HEK293 (cell line): Measurements from ENCODE around the gene ALDH7A1.

ENCODE experiments used
- CTCF ChIA-PET: fragments of 350-600 bp; formaldehyde crosslinking; extraction: SDS; loops from one replicate; lab custom pipeline; 2021; ENCODE audit warnings: antibody characterized with exemption; lab: Yijun Ruan, JAX
- POLR2A ChIA-PET: fragments of 300-600 bp; formaldehyde crosslinking; extraction: SDS; loops from one replicate; lab custom pipeline; 2020; ENCODE audit warnings: antibody characterized with exemption, inconsistent platforms; lab: Yijun Ruan, JAX
- H3K27ac ChIP-seq: fragments of 200-500 bp; sonication (Bioruptor generic); 2 replicates; pipeline ENCODE4 v1.5.1; 2014; ENCODE audit warnings: low read depth, low read length, control low read depth, inconsistent platforms; ENCODE audit errors: extremely low read depth
- H3K36me3 ChIP-seq, 2 experiments: fragments of 200-500 bp in 1 of 2; sonication (Bioruptor generic) in 1 of 2; 1 replicate in 1 of 2; 2 replicates in 1 of 2; pipeline ENCODE4 v1.5.1; 2014 to 2017; ENCODE audit warnings: inconsistent platforms in 2 of 2, low read length in 2 of 2; ENCODE audit not compliant: control insufficient read depth in 2 of 2, insufficient read depth in 1 of 2
- H3K4me1 ChIP-seq: fragments of 200-500 bp; sonication (Bioruptor generic); 2 replicates; pipeline ENCODE4 v1.5.1; 2014; ENCODE audit warnings: mild to moderate bottlenecking, low read length, inconsistent platforms; ENCODE audit not compliant: control insufficient read depth, insufficient read depth
- H3K4me3 ChIP-seq: 2 replicates; pipeline ENCODE4 v1.5.1; 2011; ENCODE audit warnings: low read depth, mild to moderate bottlenecking, control low read depth, low read length, moderate library complexity
- H3K9me3 ChIP-seq: fragments of 200-500 bp; sonication (Bioruptor generic); 2 replicates; pipeline ENCODE4 v1.5.1; 2014; ENCODE audit warnings: low read depth, low read length, inconsistent platforms; ENCODE audit not compliant: control insufficient read depth, insufficient read depth
- BCL11A ChIP-seq: fragments of 450-650 bp; formaldehyde crosslinking; IDR thresholded peaks from 2 replicates; pipeline ENCODE4 v1.5.1; 2016; ENCODE audit warnings: low read depth, missing biosample characterization, missing genetic modification characterization
- BCL11B ChIP-seq: fragments of 450-650 bp; formaldehyde crosslinking; IDR thresholded peaks from 2 replicates; pipeline ENCODE4 v1.5.1; 2016; ENCODE audit warnings: low read depth, missing biosample characterization, missing genetic modification characterization
- ZFHX2 ChIP-seq: fragments of 450-650 bp; formaldehyde crosslinking; conservative IDR thresholded peaks from 2 replicates; pipeline ENCODE4 v1.5.1; 2016; ENCODE audit warnings: missing biosample characterization, missing genetic modification characterization
- ZNF175 ChIP-seq: fragments of 450-650 bp; formaldehyde crosslinking; IDR thresholded peaks from 2 replicates; pipeline ENCODE4 v1.5.1; 2016; ENCODE audit warnings: missing biosample characterization, missing genetic modification characterization
- ZNF311 ChIP-seq: fragments of 450-650 bp; formaldehyde crosslinking; IDR thresholded peaks from 2 replicates; pipeline ENCODE4 v1.5.1; 2017; ENCODE audit warnings: missing biosample characterization, missing genetic modification characterization, borderline replicate concordance
- ZNF521 ChIP-seq: fragments of 450-650 bp; formaldehyde crosslinking; IDR thresholded peaks from 2 replicates; pipeline ENCODE4 v1.5.1; 2017; ENCODE audit warnings: missing biosample characterization, mild to moderate bottlenecking, missing genetic modification characterization
- ZNF549 ChIP-seq: fragments of 450-650 bp; IDR thresholded peaks from 2 replicates; pipeline ENCODE4 v1.5.1; 2018; ENCODE audit warnings: missing biosample characterization, missing genetic modification characterization, mild to moderate bottlenecking, inconsistent platforms, moderate library complexity
- ZNF561 ChIP-seq: fragments of 450-650 bp; IDR thresholded peaks from 2 replicates; pipeline ENCODE4 v1.5.1; 2018; ENCODE audit warnings: missing biosample characterization, missing genetic modification characterization, borderline replicate concordance
- ZNF623 ChIP-seq: fragments of 450-650 bp; formaldehyde crosslinking; IDR thresholded peaks from 2 replicates; pipeline ENCODE4 v1.5.1; 2016; ENCODE audit warnings: missing biosample characterization, missing genetic modification characterization
- ZSCAN18 ChIP-seq: fragments of 450-650 bp; formaldehyde crosslinking; IDR thresholded peaks from 2 replicates; pipeline ENCODE4 v1.5.1; 2016; ENCODE audit warnings: missing biosample characterization, missing genetic modification characterization
- TF ChIP-seq, protein P1 (sequence below): fragments of 450-650 bp; formaldehyde crosslinking; IDR thresholded peaks from 2 replicates; pipeline ENCODE4 v1.5.1; 2016; ENCODE audit warnings: missing biosample characterization, missing genetic modification characterization, low read depth
- TF ChIP-seq, protein P2 (sequence below): fragments of 450-650 bp; formaldehyde crosslinking; conservative IDR thresholded peaks from 2 replicates; pipeline ENCODE4 v1.5.1; 2016; ENCODE audit warnings: low read depth, missing biosample characterization, missing genetic modification characterization

ALDH7A1 gene

DNA sequence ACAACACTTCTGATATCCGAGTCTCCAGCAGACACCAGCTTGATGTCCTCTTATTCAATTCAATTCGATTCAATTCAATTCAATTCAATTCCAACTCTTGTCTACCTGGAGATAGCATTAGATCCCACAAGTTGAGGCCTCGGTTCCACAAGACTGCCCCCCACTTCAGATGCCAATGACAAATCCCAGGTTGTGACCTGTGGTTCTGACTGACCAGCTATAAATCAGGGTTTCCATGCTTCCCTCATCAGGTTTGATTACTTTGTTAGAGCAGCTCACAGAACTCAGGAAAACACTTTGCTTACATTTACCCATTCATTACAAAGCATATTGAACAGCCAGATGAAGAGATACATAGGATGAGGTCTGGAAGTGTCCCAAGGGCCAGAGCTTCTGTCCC, 82.6 kb downstream of the ALDH7A1 start (continued):
- no peak for TF ChIP-seq ZSCAN18 (tag by site-specific recombination)
- TF ChIP-seq ZNF549 (tag by site-specific recombination), result no peak
- no peak for TF ChIP-seq ZNF623 (tag by site-specific recombination)
- TF ChIP-seq, all 188 proteins: peak for 0

GRCh38 chr5:126511961-126512360, 83.1 kb downstream of the ALDH7A1 start:
- Histone ChIP-seq H3K36me3 (no peaks in the 10 kb centered on the region), H3K4me3 (no peak overlapping the region), H3K4me1 (peaks cover 19% of the 10 kb centered on the region), H3K27ac (no peak overlapping the region), H3K9me3 (no peaks in the 10 kb centered on the region)
- TF ChIP-seq ZNF175 (tag by site-specific recombination) (no peak), ZNF521 (tag by site-specific recombination) (no peak), ZNF561 (no peak)
- ChIA-PET CTCF (interaction anchor here (0.6 to 3.1 kb wide), 3 partner anchors 12 to 158 kb away, joined by 3 to 23 read pairs (median 8); no protein-coding TSS in a partner anchor), POLR2A (no interaction called here)

GRCh38 chr5:126509339-126509738, 85.7 kb downstream of the ALDH7A1 start:
- no peak overlapping the region for H3K27ac ChIP-seq
- CTCF ChIA-PET, result interaction anchor here (0.9 to 1.0 kb wide), 2 partner anchors 9 to 24 kb away, joined by 3 to 9 read pairs; no protein-coding TSS in a partner anchor
- H3K4me1 ChIP-seq, result no peaks in the 10 kb centered on the region; the same call in 1 of the 2 replicates
- POLR2A ChIA-PET, result no interaction called here
- TF ChIP-seq BCL11A (tag by site-specific recombination) (no peak), BCL11B (tag by site-specific recombination) (no peak), ZSCAN18 (tag by site-specific recombination) (no peak), ZFHX2 (tag by site-specific recombination) (no peak), ZNF311 (tag by site-specific recombination) (no peak)
- TF ChIP-seq, protein P1, sequence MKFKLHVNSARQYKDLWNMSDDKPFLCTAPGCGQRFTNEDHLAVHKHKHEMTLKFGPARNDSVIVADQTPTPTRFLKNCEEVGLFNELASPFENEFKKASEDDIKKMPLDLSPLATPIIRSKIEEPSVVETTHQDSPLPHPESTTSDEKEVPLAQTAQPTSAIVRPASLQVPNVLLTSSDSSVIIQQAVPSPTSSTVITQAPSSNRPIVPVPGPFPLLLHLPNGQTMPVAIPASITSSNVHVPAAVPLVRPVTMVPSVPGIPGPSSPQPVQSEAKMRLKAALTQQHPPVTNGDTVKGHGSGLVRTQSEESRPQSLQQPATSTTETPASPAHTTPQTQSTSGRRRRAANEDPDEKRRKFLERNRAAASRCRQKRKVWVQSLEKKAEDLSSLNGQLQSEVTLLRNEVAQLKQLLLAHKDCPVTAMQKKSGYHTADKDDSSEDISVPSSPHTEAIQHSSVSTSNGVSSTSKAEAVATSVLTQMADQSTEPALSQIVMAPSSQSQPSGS, result 0 out of 2 replicates have a peak, but pooled peaks have one; percentile 12
- TF ChIP-seq, protein P2, sequence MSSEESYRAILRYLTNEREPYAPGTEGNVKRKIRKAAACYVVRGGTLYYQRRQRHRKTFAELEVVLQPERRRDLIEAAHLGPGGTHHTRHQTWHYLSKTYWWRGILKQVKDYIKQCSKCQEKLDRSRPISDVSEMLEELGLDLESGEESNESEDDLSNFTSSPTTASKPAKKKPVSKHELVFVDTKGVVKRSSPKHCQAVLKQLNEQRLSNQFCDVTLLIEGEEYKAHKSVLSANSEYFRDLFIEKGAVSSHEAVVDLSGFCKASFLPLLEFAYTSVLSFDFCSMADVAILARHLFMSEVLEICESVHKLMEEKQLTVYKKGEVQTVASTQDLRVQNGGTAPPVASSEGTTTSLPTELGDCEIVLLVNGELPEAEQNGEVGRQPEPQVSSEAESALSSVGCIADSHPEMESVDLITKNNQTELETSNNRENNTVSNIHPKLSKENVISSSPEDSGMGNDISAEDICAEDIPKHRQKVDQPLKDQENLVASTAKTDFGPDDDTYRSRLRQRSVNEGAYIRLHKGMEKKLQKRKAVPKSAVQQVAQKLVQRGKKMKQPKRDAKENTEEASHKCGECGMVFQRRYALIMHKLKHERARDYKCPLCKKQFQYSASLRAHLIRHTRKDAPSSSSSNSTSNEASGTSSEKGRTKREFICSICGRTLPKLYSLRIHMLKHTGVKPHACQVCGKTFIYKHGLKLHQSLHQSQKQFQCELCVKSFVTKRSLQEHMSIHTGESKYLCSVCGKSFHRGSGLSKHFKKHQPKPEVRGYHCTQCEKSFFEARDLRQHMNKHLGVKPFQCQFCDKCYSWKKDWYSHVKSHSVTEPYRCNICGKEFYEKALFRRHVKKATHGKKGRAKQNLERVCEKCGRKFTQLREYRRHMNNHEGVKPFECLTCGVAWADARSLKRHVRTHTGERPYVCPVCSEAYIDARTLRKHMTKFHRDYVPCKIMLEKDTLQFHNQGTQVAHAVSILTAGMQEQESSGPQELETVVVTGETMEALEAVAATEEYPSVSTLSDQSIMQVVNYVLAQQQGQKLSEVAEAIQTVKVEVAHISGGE, result no peak
- H3K9me3 ChIP-seq, result no peaks in the 10 kb centered on the region
- H3K36me3 ChIP-seq, result no peaks in the 10 kb centered on the region
- no peak overlapping the region for H3K4me3 ChIP-seq
